ENCODE measurements around the gene IRF2. TPM values are rescaled to one million over a fixed set of nuclear protein-coding genes. Genes with fewer than 3 reads are reported as not detected.
A peak's percentile ranks its signal among the peaks of the same experiment; 100 is the strongest.

IRF2 gene
- total RNA-seq, 1 donor from 2014 or later: 19.7 TPM

DNA sequence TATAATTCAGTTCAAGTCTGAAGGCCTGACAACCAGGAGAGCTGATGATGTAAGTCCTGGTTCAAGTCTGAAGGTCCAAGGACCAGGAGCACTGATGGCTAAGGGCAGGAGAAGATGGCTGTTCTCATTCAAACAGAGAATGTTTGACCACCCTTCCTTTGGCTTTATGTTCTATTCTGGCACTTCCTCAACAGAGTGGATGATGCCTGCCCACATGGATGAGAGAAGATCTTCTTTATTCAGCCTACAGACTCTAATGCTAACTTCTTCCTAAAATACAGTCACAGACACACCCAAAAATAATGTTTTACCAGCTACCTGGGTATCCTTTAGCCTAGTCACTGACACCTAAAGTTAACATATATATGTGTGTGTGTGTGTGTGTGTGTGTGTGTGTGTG lies 25.6 kb upstream of the IRF2 start:
- Mint-ChIP-seq H3K27ac (no peak overlapping the region), H3K9me3 (no peaks in the 10 kb centered on the region), H3K27me3 (no peaks in the 10 kb centered on the region), H3K4me1 (ENCODE audit: unreplicated experiment) (peaks cover 4% of the 10 kb centered on the region), H3K4me3 (no peak overlapping the region), H3K36me3 (no peaks in the 10 kb centered on the region)
- TF ChIP-seq CTCF (conservative IDR thresholded peaks at IDR 0.05): no peak
- no peak for DNase-seq (ENCODE audit: extremely low spot score, unreplicated experiment)

DNA sequence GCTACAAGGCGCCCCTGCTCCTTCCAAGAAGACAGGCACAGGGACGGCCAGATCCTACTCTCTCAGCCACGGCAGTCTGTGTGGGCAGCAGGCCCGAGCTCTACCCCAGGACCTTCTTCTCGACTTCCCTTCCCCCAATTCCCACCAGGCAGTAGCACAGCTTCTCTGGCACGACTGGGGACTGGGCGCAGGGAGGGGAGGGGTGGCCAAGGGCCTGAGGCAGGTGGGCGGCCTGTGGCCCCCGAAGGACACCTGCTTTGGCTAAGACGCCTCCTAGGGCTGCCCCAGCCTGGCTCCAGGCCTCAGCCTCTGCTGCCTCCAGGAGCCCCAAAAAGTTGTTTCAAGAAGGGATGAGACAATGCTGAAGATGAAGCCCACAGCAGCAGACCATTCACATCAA lies 24.2 kb upstream of the IRF2 start:
- Mint-ChIP-seq H3K9me3 (no peaks in the 10 kb centered on the region), H3K4me1 (ENCODE audit: unreplicated experiment) (no peaks in the 10 kb centered on the region), H3K36me3 (no peaks in the 10 kb centered on the region), H3K27ac (no peak overlapping the region), H3K4me3 (no peak overlapping the region), H3K27me3 (no peaks in the 10 kb centered on the region)
- TF ChIP-seq CTCF (conservative IDR thresholded peaks at IDR 0.05): no peak
- no peak for DNase-seq (ENCODE audit: extremely low spot score, unreplicated experiment)

- Mint-ChIP-seq H3K4me3 (no peak overlapping the region), H3K4me1 (ENCODE audit: unreplicated experiment) (no peaks in the 10 kb centered on the region), H3K9me3 (peaks cover 3% of the 10 kb centered on the region), H3K36me3 (peaks cover 3% of the 10 kb centered on the region), H3K27me3 (peaks cover 4% of the 10 kb centered on the region), H3K27ac (no peak overlapping the region)
- no peak for TF ChIP-seq CTCF (conservative IDR thresholded peaks at IDR 0.05)
- DNase-seq (ENCODE audit: extremely low spot score, unreplicated experiment): no peak
These were observed 15.4 kb upstream of the IRF2 start for GRCh38 chr4:184489771-184490170.

DNA sequence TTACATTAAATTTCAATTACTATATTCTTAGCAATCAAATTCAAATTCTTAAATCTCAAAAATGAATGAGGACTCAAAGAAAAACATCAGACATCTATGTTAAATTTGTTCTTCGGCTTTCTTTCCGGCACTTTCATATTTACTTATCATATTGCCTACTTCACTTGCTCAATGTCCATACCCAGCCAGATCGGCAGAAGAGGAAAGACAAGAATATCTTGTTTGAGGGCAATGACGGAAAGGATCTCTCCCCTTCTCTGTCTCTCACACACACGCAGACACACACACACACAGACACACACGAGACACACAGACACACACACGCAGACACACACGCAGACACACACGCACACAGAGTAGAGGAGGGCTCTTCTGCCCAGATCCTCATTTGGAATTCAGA lies 13.2 kb upstream of the IRF2 start:
- peaks cover 3% of the 10 kb centered on the region for H3K9me3 Mint-ChIP-seq
- no peaks in the 10 kb centered on the region for H3K4me1 Mint-ChIP-seq (ENCODE audit: unreplicated experiment)
- peaks cover 4% of the 10 kb centered on the region for H3K27me3 Mint-ChIP-seq
- H3K4me3 Mint-ChIP-seq: peak overlapping the region; percentile 16
- DNase-seq (ENCODE audit: extremely low spot score, unreplicated experiment): no peak
- peak overlapping the region; percentile 57 for H3K27ac Mint-ChIP-seq
- TF ChIP-seq CTCF (conservative IDR thresholded peaks at IDR 0.05): no peak
- H3K36me3 Mint-ChIP-seq: peaks cover 3% of the 10 kb centered on the region

GRCh38 chr4:184485279-184485678 lies 10.9 kb upstream of the IRF2 start:
- no peak for TF ChIP-seq CTCF (conservative IDR thresholded peaks at IDR 0.05)
- no peak overlapping the region for H3K27ac Mint-ChIP-seq
- peaks cover under 1% of the 10 kb centered on the region for H3K27me3 Mint-ChIP-seq
- no peaks in the 10 kb centered on the region for H3K36me3 Mint-ChIP-seq
- no peak overlapping the region for H3K4me3 Mint-ChIP-seq
- H3K9me3 Mint-ChIP-seq: no peaks in the 10 kb centered on the region
- H3K4me1 Mint-ChIP-seq (ENCODE audit: unreplicated experiment): no peaks in the 10 kb centered on the region
- no peak for DNase-seq (ENCODE audit: extremely low spot score, unreplicated experiment)

DNA sequence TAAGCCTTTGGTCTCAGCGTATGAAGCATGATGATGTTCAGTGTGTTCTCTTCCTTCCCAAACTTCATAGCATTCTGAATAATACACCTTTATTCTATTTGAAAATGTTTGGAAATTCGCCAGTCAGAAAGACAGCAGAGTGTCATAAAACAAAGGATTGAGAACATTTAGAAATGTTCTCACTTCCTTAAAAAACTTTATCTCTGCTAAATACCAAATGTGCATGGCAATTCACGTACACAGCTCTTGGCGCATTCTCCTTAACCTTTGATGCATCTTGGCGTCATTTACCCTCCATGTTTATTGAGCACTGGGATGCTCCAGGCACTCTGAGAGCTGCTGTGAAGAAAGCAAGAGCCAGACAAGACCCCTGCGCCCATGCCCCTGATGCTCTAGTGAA lies 7.2 kb upstream of the IRF2 start:
- H3K27me3 Mint-ChIP-seq: no peaks in the 10 kb centered on the region
- no peaks in the 10 kb centered on the region for H3K9me3 Mint-ChIP-seq
- no peak for TF ChIP-seq CTCF (conservative IDR thresholded peaks at IDR 0.05)
- no peak overlapping the region for H3K27ac Mint-ChIP-seq
- no peak overlapping the region for H3K4me3 Mint-ChIP-seq
- peaks cover 13% of the 10 kb centered on the region for H3K4me1 Mint-ChIP-seq (ENCODE audit: unreplicated experiment)
- no peak for DNase-seq (ENCODE audit: extremely low spot score, unreplicated experiment)
- H3K36me3 Mint-ChIP-seq: no peaks in the 10 kb centered on the region

Data from type B pancreatic cell (in vitro differentiated cells).